Liver (tissue), 9 donors: Measurements from ENCODE around the gene DNM3. TPM values are rescaled to one million over a fixed set of nuclear protein-coding genes. Genes with fewer than 3 reads are reported as not detected.

Experiments
- DNase-seq: peaks from one replicate; pipeline ENCODE4 v3.0.0-alpha.2; 2017; ENCODE audit warnings: low spot score
- H3K27ac ChIP-seq, 2 donors: one replicate each; pipeline ENCODE4 v1.7.0; 2013; ENCODE audit warnings: inconsistent platforms in 2 of 2, low read length in 2 of 2, control low read depth in 1 of 2, low read depth in 1 of 2, mild to moderate bottlenecking in 1 of 2
- H3K27me3 ChIP-seq, 4 donors: one replicate each; pipeline versions ENCODE4 v1.6.1 to v1.7.0; 2013; ENCODE audit warnings: low read length in 3 of 4, inconsistent platforms in 1 of 4, mild to moderate bottlenecking in 1 of 4, moderate library complexity in 1 of 4; ENCODE audit not compliant: control insufficient read depth in 4 of 4, insufficient read depth in 4 of 4
- H3K36me3 ChIP-seq, 4 donors: one replicate each; pipeline versions ENCODE4 v1.6.1 to v1.7.0; 2013; ENCODE audit warnings: low read length in 3 of 4, mild to moderate bottlenecking in 3 of 4, low read depth in 1 of 4, moderate library complexity in 1 of 4; ENCODE audit not compliant: control insufficient read depth in 4 of 4, insufficient read depth in 3 of 4
- H3K4me1 ChIP-seq, 4 donors: one replicate each; pipeline versions ENCODE4 v1.6.1 to v1.7.0; 2013; ENCODE audit warnings: low read length in 3 of 4, mild to moderate bottlenecking in 3 of 4, moderate library complexity in 1 of 4; ENCODE audit not compliant: control insufficient read depth in 4 of 4, insufficient read depth in 4 of 4
- H3K4me3 ChIP-seq, 3 donors: one replicate each; pipeline versions ENCODE4 v1.6.1 to v1.7.0; 2013; ENCODE audit warnings: low read length in 3 of 3, control low read depth in 1 of 3, low read depth in 1 of 3, mild to moderate bottlenecking in 1 of 3
- H3K9ac ChIP-seq, 2 donors: one replicate each; pipeline ENCODE4 v1.7.0; 2013; ENCODE audit warnings: low read length in 2 of 2, mild to moderate bottlenecking in 2 of 2, moderate library complexity in 2 of 2, control low read depth in 1 of 2, low read depth in 1 of 2
- H3K9me3 ChIP-seq, 4 donors: one replicate each; pipeline versions ENCODE4 v1.6.1 to v1.7.0; 2013; ENCODE audit warnings: low read length in 3 of 4; ENCODE audit not compliant: control insufficient read depth in 4 of 4
- ATF3 ChIP-seq: IDR thresholded peaks from 2 replicates; pipeline ENCODE4 v1.6.1; 2016; ENCODE audit warnings: antibody characterized with exemption
- CTCF ChIP-seq: fragments of 150-350 bp; IDR thresholded peaks from 2 replicates; pipeline ENCODE4 v1.5.1; 2017; ENCODE audit warnings: improper control_type of control experiment, low read depth, low read length; ENCODE audit not compliant: missing input control
- EGR1 ChIP-seq, 2 donors: IDR thresholded peaks; 2 replicates each; pipeline ENCODE4 v1.6.1; 2016 to 2018; ENCODE audit warnings: antibody characterized with exemption in 2 of 2, low read depth in 2 of 2
- FOXA1 ChIP-seq: IDR thresholded peaks from 2 replicates; pipeline ENCODE4 v1.6.1; 2016; ENCODE audit warnings: antibody characterized with exemption
- FOXA2 ChIP-seq: IDR thresholded peaks from 2 replicates; pipeline ENCODE4 v1.6.1; 2016; ENCODE audit warnings: antibody characterized with exemption
- GABPA ChIP-seq, 2 donors: IDR thresholded peaks in 1 of 2; conservative IDR thresholded peaks in 1 of 2; 2 replicates each; pipeline ENCODE4 v1.6.1; 2016; ENCODE audit warnings: antibody characterized with exemption in 2 of 2, mild to moderate bottlenecking in 1 of 2, moderate library complexity in 1 of 2
- HNF4A ChIP-seq, 2 donors: conservative IDR thresholded peaks; 2 replicates each; pipeline ENCODE4 v1.6.1; 2016; ENCODE audit warnings: antibody characterized with exemption in 2 of 2, mild to moderate bottlenecking in 2 of 2
- HNF4G ChIP-seq: IDR thresholded peaks from 2 replicates; pipeline ENCODE4 v1.6.1; 2016; ENCODE audit warnings: antibody characterized with exemption
- JUND ChIP-seq, 2 donors: IDR thresholded peaks; 2 replicates each; pipeline ENCODE4 v1.6.1; 2016; ENCODE audit warnings: antibody characterized with exemption in 2 of 2
- MAX ChIP-seq: IDR thresholded peaks from 2 replicates; pipeline ENCODE4 v1.6.1; 2016; ENCODE audit warnings: antibody characterized with exemption
- NR2F2 ChIP-seq: IDR thresholded peaks from 2 replicates; pipeline ENCODE4 v1.6.1; 2016; ENCODE audit warnings: antibody characterized with exemption
- RAD21 ChIP-seq, 2 donors: IDR thresholded peaks; 2 replicates each; pipeline ENCODE4 v1.6.1; 2016; ENCODE audit warnings: antibody characterized with exemption in 2 of 2, mild to moderate bottlenecking in 2 of 2
- REST ChIP-seq: IDR thresholded peaks from 2 replicates; pipeline ENCODE4 v1.6.1; 2016; ENCODE audit warnings: antibody characterized with exemption, mild to moderate bottlenecking
- RXRA ChIP-seq, 2 donors: IDR thresholded peaks; 2 replicates each; pipeline ENCODE4 v1.6.1; 2017 to 2018; ENCODE audit warnings: antibody characterized with exemption in 2 of 2, mild to moderate bottlenecking in 1 of 2
- SP1 ChIP-seq: IDR thresholded peaks from 2 replicates; pipeline ENCODE4 v1.6.1; 2018; ENCODE audit warnings: antibody characterized with exemption, mild to moderate bottlenecking
- TAF1 ChIP-seq: conservative IDR thresholded peaks from 2 replicates; pipeline ENCODE4 v1.6.1; 2016; ENCODE audit warnings: antibody characterized with exemption, mild to moderate bottlenecking
- YY1 ChIP-seq: IDR thresholded peaks from 2 replicates; pipeline ENCODE4 v1.6.1; 2016; ENCODE audit warnings: antibody characterized with exemption, mild to moderate bottlenecking
- ZBTB33 ChIP-seq: IDR thresholded peaks from 2 replicates; pipeline ENCODE4 v1.6.1; 2016; ENCODE audit warnings: antibody characterized with exemption
- WGBS: extraction: QIAGEN DNeasy Blood & Tissue Kit; methylation state at CpG from one replicate; pipeline ENCODE4 v1.1.7; 2013; 5-methylcytosine and 5-hydroxymethylcytosine counted together
- polyA plus RNA-seq, 2 donors: library from polyadenylated mRNA; stranded (reverse) in 1 of 2; unstranded in 1 of 2; fragments of 200-250 nt in 1 of 2; fragments of >200 nt in 1 of 2; fragmentation: Nextera tagmentation in 1 of 2; extraction: Ambion mirVana in 1 of 2; gene quantifications; one replicate each; pipeline versions ENCODE4 v1.2.1 to v1.2.3, GENCODE V29; 2013 to 2015
- total RNA-seq, 2 donors: library from RNA; depleted of rRNA; stranded (reverse); fragments of >200 nt; gene quantifications; one replicate each; pipeline ENCODE4 v1.2.3, GENCODE V29; 2014
- donor health status: healthy.
- donor health status: healthy.
- donor health status: healthy.
- donor health status: healthy.
- donor health status: healthy.

The DNM3 gene
- total and polyA plus RNA-seq, 4 donors, result 0.08 to 3.2 (median 1.0) TPM

- Histone ChIP-seq H3K9ac (no peak overlapping the region), H3K9me3 (no peaks in the 10 kb centered on the region), H3K36me3 (no peaks in the 10 kb centered on the region), H3K27ac (no peak overlapping the region), H3K4me1 (no peaks in the 10 kb centered on the region), H3K4me3 (no peak overlapping the region), H3K27me3 (no peaks in the 10 kb centered on the region)
- TF ChIP-seq TAF1 (no peak), CTCF (no peak), REST (no peak), RXRA (IDR thresholded peaks at IDR 0.05) (no peak), HNF4A (conservative IDR thresholded peaks at IDR 0.05) (no peak), MAX (no peak), ATF3 (no peak), YY1 (no peak), HNF4G (no peak), FOXA2 (no peak), FOXA1 (no peak), SP1 (no peak), RAD21 (IDR thresholded peaks at IDR 0.05) (no peak), ZBTB33 (no peak), GABPA (IDR thresholded peaks at IDR 0.05 in 1 of 2, conservative IDR thresholded peaks at IDR 0.05 in 1 of 2) (no peak), EGR1 (IDR thresholded peaks at IDR 0.05; ENCODE audit: low read depth in 2 of 2) (no peak), NR2F2 (no peak), JUND (IDR thresholded peaks at IDR 0.05) (no peak)
- 81% methylated on average over 2 of the region's 2 CpGs for WGBS
- no peak for DNase-seq
Measured at GRCh38 chr1:171867236-171867635, 25.9 kb downstream of the DNM3 start.
